Measurements from ENCODE around the gene LTA4H. TPM values are rescaled to one million over a fixed set of nuclear protein-coding genes. Genes with fewer than 3 reads are reported as not detected.

Gene LTA4H
- total and polyA plus RNA-seq, 7 donors: 39.6 to 77.3 (median 58.6) TPM

- intact Hi-C loops (cut with DNase I): loop anchor here (5.0 kb wide), 1 partner anchor 432 kb away; no protein-coding TSS in a partner anchor
- Histone ChIP-seq H3K4me3 (no peak overlapping the region), H3K27ac (no peak overlapping the region), H3K4me1 (no peaks in the 10 kb centered on the region), H3K9me3 (peaks cover 0 to 4% (median 0%) of the 10 kb centered on the region in 4 donors), H3K27me3 (no peaks in the 10 kb centered on the region), H3K36me3 (no peaks in the 10 kb centered on the region)
- TF ChIP-seq CTCF (IDR thresholded peaks at IDR 0.05): no peak
- TF ChIP-seq EP300 (IDR thresholded peaks at IDR 0.05): no peak
- TF ChIP-seq POLR2A (IDR thresholded peaks at IDR 0.05): no peak
- DNase-seq: no peak
- WGBS, 2 donors: 74 to 82% methylated on average over 7 of the region's 7 CpGs
Observed at GRCh38 chr12:96060041-96060440, 24.7 kb upstream of the LTA4H start.

GRCh38 chr12:96057986-96058553, 22.7 kb upstream of the LTA4H start:
- Histone ChIP-seq H3K4me3 (no peak overlapping the region), H3K27me3 (no peaks in the 10 kb centered on the region), H3K4me1 (no peaks in the 10 kb centered on the region), H3K36me3 (no peaks in the 10 kb centered on the region), H3K27ac (no peak overlapping the region), H3K9me3 (peaks cover 0 to 4% (median 0%) of the 10 kb centered on the region in 4 donors)
- TF ChIP-seq EP300 (IDR thresholded peaks at IDR 0.05): no peak
- TF ChIP-seq POLR2A (IDR thresholded peaks at IDR 0.05): no peak
- TF ChIP-seq CTCF (IDR thresholded peaks at IDR 0.05): no peak
- no peak for TF ChIP-seq POLR2AphosphoS5 (IDR thresholded peaks at IDR 0.05)
- intact Hi-C loops (cut with DNase I): no loop called here
- WGBS, 2 donors: 68 to 88% methylated on average over 4 of the region's 4 CpGs
- no peak for DNase-seq

- no peak for DNase-seq
Observed at GRCh38 chr12:96056646-96057455, 21.5 kb upstream of the LTA4H start.

GRCh38 chr12:96054244-96054610, 18.8 kb upstream of the LTA4H start:
- intact Hi-C loops (cut with DNase I): no loop called here
- Histone ChIP-seq H3K27ac (peak overlapping the region in 3 of 4 donors; percentile 1 to 47 (median 28)), H3K9me3 (peaks cover 0 to 4% (median 0%) of the 10 kb centered on the region in 4 donors), H3K4me1 (no peaks in the 10 kb centered on the region), H3K36me3 (no peaks in the 10 kb centered on the region), H3K27me3 (no peaks in the 10 kb centered on the region), H3K4me3 (no peak overlapping the region)
- no peak for DNase-seq
- TF ChIP-seq POLR2AphosphoS5 (IDR thresholded peaks at IDR 0.05) (peak in 2 of 4 donors; percentile 4 to 9), EP300 (IDR thresholded peaks at IDR 0.05) (no peak)
- WGBS, 2 donors: 84 to 88% methylated on average over 4 of the region's 4 CpGs

More at GRCh38 chr12:96056646-96057455, 21.5 kb upstream of the LTA4H start:
- Histone ChIP-seq H3K4me3 (no peak overlapping the region), H3K4me1 (no peaks in the 10 kb centered on the region), H3K9me3 (peaks cover 0 to 4% (median 0%) of the 10 kb centered on the region in 4 donors), H3K27me3 (no peaks in the 10 kb centered on the region), H3K27ac (no peak overlapping the region), H3K36me3 (no peaks in the 10 kb centered on the region)
- TF ChIP-seq EP300 (IDR thresholded peaks at IDR 0.05) (no peak), POLR2AphosphoS5 (IDR thresholded peaks at IDR 0.05) (no peak), POLR2A (IDR thresholded peaks at IDR 0.05) (no peak), CTCF (IDR thresholded peaks at IDR 0.05) (no peak)
- intact Hi-C loops (cut with DNase I): no loop called here
- WGBS, 2 donors: 92% methylated on average over 8 of the region's 8 CpGs

GRCh38 chr12:96053476-96054243, 18.3 kb upstream of the LTA4H start:
- no peaks in the 10 kb centered on the region for H3K4me1 ChIP-seq
- peak overlapping the region in 3 of 4 donors; percentile 1 to 47 (median 28) for H3K27ac ChIP-seq
- H3K27me3 ChIP-seq: no peaks in the 10 kb centered on the region
- H3K4me3 ChIP-seq: no peak overlapping the region
- intact Hi-C loops (cut with DNase I): no loop called here
- no peak for TF ChIP-seq EP300 (IDR thresholded peaks at IDR 0.05)
- no peak for TF ChIP-seq CTCF (IDR thresholded peaks at IDR 0.05)
- no peak for TF ChIP-seq POLR2AphosphoS5 (IDR thresholded peaks at IDR 0.05)
- no peak for TF ChIP-seq POLR2A (IDR thresholded peaks at IDR 0.05)
- 79 to 90% methylated on average over 5 of the region's 5 CpGs for WGBS, 2 donors
- peaks cover 0 to 4% (median 0%) of the 10 kb centered on the region in 4 donors for H3K9me3 ChIP-seq
- H3K36me3 ChIP-seq: no peaks in the 10 kb centered on the region
- no peak for DNase-seq
